Glutamatergic neuron (in vitro differentiated cells): ENCODE measurements around the gene ROR2. TPM values are rescaled to one million over a fixed set of nuclear protein-coding genes. Genes with fewer than 3 reads are reported as not detected.

Experiments
- DNase-seq: peaks from one replicate; pipeline ENCODE4 v3.0.0; 2022
- H3K27ac Mint-ChIP-seq: one replicate; pipeline ENCODE4 v1.8.0; 2020; ENCODE audit warnings: mild to moderate bottlenecking, mixed read lengths, inconsistent platforms; ENCODE audit not compliant: unreplicated experiment
- H3K27me3 Mint-ChIP-seq: one replicate; pipeline ENCODE4 v1.8.0; 2020; ENCODE audit warnings: mild to moderate bottlenecking, moderate library complexity, mixed read lengths, inconsistent platforms; ENCODE audit not compliant: unreplicated experiment
- H3K36me3 Mint-ChIP-seq: one replicate; pipeline ENCODE4 v1.8.0; 2020; ENCODE audit warnings: mild to moderate bottlenecking, mixed read lengths, inconsistent platforms; ENCODE audit not compliant: unreplicated experiment
- H3K4me1 Mint-ChIP-seq: one replicate; pipeline ENCODE4 v1.8.0; 2020; ENCODE audit warnings: mild to moderate bottlenecking, low read depth, mixed read lengths, inconsistent platforms; ENCODE audit not compliant: unreplicated experiment
- H3K4me3 Mint-ChIP-seq: one replicate; pipeline ENCODE4 v1.8.0; 2020; ENCODE audit warnings: mild to moderate bottlenecking, mixed read lengths, inconsistent platforms; ENCODE audit not compliant: unreplicated experiment
- H3K9me3 Mint-ChIP-seq: one replicate; pipeline ENCODE4 v1.8.0; 2020; ENCODE audit warnings: mild to moderate bottlenecking, moderate library complexity, mixed read lengths, inconsistent platforms; ENCODE audit not compliant: unreplicated experiment
- CTCF ChIP-seq: fragments of 200-600 bp; sonication (generic); IDR thresholded peaks from one replicate; pipeline ENCODE4 v1.5.0; 2021; ENCODE audit not compliant: partially characterized antibody, unreplicated experiment
- total RNA-seq: library from RNA; stranded (reverse); fragmentation: NEBNext Ultra II Directional; extraction: Animal tissue kit (Norgen Biotek cat#: 25700); gene quantifications from one replicate; pipeline ENCODE4 v1.2.1, GENCODE V29; 2021; ENCODE audit not compliant: unreplicated experiment

Gene ROR2
- total RNA-seq, 1 donor from 2014 or later = 51.1 TPM

GRCh38 chr9:91591627-91592026, 358.4 kb downstream of the ROR2 start:
- H3K27ac Mint-ChIP-seq = no peak overlapping the region
- H3K27me3 Mint-ChIP-seq = no peaks in the 10 kb centered on the region
- H3K4me1 Mint-ChIP-seq = no peaks in the 10 kb centered on the region
- no peak overlapping the region for H3K4me3 Mint-ChIP-seq
- no peaks in the 10 kb centered on the region for H3K9me3 Mint-ChIP-seq
- H3K36me3 Mint-ChIP-seq = peaks cover 5% of the 10 kb centered on the region
- no peak for DNase-seq
- no peak for TF ChIP-seq CTCF

GRCh38 chr9:91589101-91589553, 360.9 kb downstream of the ROR2 start:
- no peak overlapping the region for H3K27ac Mint-ChIP-seq
- H3K27me3 Mint-ChIP-seq = no peaks in the 10 kb centered on the region
- no peak overlapping the region for H3K4me3 Mint-ChIP-seq
- no peaks in the 10 kb centered on the region for H3K9me3 Mint-ChIP-seq
- no peak for TF ChIP-seq CTCF
- no peaks in the 10 kb centered on the region for H3K4me1 Mint-ChIP-seq
- DNase-seq = no peak
- peaks cover 5% of the 10 kb centered on the region for H3K36me3 Mint-ChIP-seq

- no peaks in the 10 kb centered on the region for H3K4me1 Mint-ChIP-seq
Observed at GRCh38 chr9:91586282-91586681, 363.7 kb downstream of the ROR2 start.

GRCh38 chr9:91583966-91584365, 366.1 kb downstream of the ROR2 start:
- no peak for TF ChIP-seq CTCF
- no peak for DNase-seq

More at GRCh38 chr9:91586282-91586681, 363.7 kb downstream of the ROR2 start:
- peaks cover 5% of the 10 kb centered on the region for H3K36me3 Mint-ChIP-seq
- no peak for TF ChIP-seq CTCF
- H3K9me3 Mint-ChIP-seq = no peaks in the 10 kb centered on the region
- no peak for DNase-seq
- H3K4me3 Mint-ChIP-seq = no peak overlapping the region
- no peak overlapping the region for H3K27ac Mint-ChIP-seq
- no peaks in the 10 kb centered on the region for H3K27me3 Mint-ChIP-seq

DNA sequence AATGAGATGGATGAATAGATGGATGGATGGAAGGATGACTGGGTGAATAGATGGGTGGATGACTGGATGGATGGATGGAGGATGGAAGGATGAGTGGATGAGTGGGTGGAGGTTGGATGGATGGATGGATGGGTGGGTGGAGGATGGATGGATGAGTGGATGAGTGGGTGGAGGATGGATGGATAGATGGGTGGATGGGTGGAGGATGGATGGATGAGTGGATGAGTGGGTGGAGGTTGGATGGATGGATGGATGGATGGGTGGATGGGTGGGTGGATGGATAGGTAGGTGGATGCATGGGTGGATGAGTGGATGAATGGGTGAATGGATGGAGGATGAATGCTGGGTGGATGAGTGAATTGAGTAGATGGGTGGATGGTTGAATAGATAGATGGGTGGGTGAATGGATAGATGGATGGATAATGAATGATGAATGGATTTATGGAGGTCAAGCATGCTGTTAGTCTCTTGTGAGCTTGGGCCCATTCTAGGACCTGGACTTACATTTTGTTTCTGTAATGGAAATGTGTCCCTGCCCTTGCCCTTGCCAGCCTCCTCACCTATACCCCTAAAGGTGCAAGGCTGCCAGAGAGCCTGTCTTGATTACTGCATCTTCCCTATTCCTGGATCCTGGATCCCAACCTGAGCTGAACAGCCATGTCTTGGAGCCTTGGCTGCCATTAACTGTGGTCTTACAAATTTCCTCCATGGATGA, 366.7 kb downstream of the ROR2 start:
- Mint-ChIP-seq H3K27me3 (no peaks in the 10 kb centered on the region), H3K36me3 (no peaks in the 10 kb centered on the region), H3K4me3 (no peak overlapping the region), H3K27ac (no peak overlapping the region), H3K9me3 (no peaks in the 10 kb centered on the region), H3K4me1 (no peaks in the 10 kb centered on the region)
- TF ChIP-seq CTCF = no peak
- no peak for DNase-seq

More at GRCh38 chr9:91583966-91584365, 366.1 kb downstream of the ROR2 start:
- H3K9me3 Mint-ChIP-seq = no peaks in the 10 kb centered on the region
- H3K36me3 Mint-ChIP-seq = peaks cover 5% of the 10 kb centered on the region
- no peaks in the 10 kb centered on the region for H3K27me3 Mint-ChIP-seq
- H3K27ac Mint-ChIP-seq = no peak overlapping the region
- H3K4me3 Mint-ChIP-seq = no peak overlapping the region
- H3K4me1 Mint-ChIP-seq = no peaks in the 10 kb centered on the region
